CD4-positive, alpha-beta T cell treated with Interleukin-17A for 1 hour (primary cell): ENCODE results near the gene RRP12.
"Not testable (repeated sequence)": the region's sequence is repeated elsewhere in the genome, so short reads cannot be mapped to it uniquely, and the experiment has no call there.

Experiments used
- DNase-seq: peaks from one replicate; pipeline ENCODE4 v3.0.0-alpha.2; 2020

The RRP12 gene

DNA sequence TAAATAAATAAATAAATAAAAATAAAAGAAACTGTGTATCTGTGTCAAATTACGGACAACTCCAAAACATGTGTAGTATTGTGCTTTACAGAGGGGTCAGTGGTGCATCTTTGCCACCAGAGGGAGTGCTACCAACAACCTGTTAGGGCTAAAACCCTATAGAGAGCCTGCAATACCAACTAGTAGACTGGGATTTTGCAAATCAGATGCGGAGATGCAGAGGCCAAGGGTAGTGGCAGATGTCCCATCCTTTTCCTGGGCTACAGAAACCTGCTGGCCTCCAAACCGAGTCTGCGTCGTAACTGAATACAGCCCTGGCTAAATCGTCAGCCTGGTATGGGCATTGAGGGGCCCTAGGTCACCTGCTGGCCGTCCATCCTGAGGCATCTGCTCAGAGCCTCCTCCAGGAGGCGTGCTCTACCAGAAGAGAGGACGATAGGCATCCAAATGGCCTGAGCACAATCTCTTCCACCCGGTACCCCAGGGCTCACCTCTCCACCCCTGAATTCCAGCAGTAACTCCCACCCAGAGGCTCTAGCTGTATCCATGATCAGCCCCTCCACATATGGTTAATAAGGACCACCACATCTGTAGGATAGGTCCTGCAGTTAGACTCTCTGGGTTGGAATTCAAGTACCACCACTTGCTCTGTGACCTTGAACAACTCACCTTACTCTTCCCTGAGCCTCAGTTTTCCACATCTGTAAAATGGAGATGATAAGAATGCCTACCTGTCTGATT is 6.2 kb upstream of the RRP12 start:
- DNase-seq, result peak; percentile 87

DNA sequence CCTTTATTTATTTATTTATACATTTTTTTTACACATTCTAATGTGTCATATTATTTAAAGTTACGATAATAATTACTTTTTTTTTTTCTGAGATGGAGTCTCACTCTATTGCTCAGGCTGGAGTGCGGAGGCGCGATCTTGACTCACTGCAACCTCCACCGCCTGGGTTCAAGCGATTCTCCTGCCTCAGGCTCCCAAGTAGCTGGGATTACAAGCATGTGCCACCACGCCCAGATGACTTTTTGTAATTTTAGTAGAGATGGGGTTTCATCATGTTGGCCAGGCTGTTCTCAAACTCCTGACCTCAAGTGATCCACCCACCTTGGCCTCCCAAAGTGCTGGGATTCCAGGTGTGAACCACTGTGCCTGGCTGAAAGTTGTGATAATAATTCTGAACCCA is 5.3 kb upstream of the RRP12 start:
- DNase-seq, result not testable (repeated sequence)

DNA sequence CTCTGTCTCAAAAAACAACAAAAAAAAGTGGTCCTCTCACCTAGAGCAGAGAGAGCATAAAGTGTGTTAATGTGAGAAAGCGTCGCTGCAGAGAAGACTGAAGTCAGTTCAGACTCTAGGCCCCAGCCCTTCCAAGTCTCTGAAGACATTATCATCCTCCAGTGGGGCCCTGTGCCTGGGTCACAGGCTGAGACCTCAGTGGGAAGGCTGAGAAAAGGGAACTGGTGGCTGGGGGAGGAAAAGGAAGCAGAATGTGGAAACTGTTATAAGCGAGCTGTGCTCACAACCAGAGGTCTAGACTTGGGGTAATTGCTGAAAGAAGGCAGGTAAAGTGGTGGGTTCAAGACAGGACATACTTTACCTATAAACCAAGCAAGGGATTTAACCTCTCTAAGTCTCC is 4.9 kb upstream of the RRP12 start:
- DNase-seq, result no peak

DNA sequence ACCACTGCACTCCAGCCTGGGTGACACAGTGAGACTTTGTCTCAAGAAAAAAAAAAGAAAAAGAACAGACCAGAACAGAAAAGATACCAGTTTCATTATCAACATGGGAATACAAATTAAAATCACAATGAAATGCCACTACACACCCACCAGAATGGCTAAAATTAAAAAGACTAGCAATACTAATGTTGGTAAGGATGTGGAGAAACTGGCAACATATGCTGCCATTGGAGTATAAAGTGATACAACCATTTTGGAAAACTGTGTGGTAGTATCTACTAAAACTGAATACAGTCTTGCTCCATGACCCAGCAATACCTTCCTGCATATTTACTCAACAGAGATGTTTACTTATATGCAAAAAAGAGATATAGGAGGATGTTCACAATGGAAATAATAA is 2.9 kb upstream of the RRP12 start:
- no peak for DNase-seq

DNA sequence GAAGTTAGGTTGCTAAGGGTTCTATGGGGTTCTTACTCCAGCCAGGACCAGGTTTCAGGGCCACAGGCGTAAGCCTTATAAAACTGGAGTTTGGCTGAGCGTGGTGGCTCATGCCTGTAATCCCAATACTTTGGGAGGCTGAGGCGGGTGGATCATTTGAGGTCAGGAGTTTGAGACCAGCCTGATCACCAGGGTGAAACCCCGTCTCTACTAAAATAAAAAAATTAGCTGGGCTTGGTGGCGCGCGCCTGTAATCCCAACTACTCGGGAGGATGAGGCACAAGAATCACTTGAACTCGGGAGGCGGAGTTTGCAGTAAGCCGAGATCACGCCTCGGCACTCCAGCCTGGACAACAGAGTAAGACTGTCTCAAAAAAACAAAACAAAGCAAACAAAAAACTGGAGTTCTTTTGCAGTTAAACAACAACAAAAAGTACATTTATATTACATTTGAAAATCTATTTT is 347 bp upstream of the RRP12 start:
- no peak for DNase-seq

DNA sequence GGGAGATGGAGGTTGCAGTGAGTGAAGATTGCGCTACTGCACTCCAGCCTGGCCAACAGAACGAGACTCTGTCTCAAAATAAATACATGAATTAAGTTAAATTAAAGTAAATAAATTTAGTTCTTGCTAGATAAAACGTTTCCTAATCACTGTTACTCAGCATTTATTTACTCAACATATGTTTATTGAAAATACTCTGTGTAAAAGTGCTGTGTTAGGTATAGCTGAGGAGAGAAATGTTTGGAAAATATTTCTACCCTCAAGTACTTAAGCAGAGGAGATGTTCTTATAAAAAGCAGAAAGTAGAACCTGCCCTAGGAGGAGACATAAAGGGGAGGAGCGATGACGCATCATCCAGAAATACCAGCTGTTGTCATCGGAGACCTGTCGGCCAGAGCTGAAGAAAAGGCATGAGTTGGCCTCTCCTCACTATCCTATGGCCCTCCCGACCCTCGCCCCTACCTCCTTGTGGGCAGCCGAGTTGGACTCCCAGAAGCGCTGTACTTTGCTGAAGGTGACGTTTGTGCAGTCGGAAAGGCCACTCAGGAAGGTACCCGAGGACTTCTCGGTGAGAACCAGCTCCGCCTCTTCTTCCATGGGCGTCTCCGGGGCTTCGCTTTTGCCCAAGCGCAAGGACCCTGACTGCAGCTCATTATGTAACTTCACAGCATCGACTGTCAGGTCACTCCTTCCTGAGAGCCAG is 1.1 kb downstream of the RRP12 start:
- DNase-seq, result peak; percentile 55

DNA sequence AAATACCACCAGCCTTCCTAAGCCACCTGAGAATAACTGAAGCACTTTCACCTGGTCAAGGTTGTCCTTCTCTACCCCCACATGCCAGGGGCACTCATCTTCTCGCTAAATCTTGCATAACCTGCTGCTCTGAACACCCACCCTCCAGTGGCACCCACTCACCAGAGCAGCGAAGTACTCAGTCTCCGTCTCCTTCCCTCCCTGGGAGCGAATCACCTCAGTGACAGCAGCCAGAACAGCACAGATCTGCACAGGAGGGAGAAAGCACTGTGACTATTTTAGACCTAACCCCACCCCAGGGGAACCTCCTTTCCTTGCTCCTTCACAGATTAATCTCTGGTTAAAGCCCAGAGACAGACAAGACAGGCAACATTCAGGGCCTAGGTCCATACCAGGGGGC is 5.1 kb downstream of the RRP12 start:
- no peak for DNase-seq

DNA sequence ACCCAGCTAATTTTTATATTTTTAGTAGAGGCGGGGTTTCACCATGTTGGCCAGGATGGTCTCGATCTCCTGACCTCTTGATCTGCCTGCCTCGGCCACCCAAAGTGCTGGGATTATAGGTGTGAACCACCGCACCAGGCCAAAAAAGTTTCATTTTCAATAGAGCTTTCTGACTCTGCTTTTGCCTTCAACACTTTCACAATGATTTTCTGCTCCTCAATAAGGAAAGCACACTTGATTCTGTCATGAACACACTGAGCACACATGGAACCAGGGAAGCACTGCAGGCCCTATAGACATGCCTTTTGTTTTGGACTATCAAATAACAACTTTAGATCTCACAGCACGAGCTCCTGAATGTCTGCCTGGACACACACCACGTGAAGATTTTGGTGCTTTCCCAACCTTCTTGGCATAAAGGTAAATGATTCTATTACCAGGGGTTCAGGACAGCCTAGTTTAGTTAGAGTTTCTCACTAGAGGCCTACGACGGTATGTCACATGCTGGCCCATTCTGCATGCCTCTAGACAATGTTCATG is 8.0 kb downstream of the RRP12 start:
- DNase-seq, result no peak

DNA sequence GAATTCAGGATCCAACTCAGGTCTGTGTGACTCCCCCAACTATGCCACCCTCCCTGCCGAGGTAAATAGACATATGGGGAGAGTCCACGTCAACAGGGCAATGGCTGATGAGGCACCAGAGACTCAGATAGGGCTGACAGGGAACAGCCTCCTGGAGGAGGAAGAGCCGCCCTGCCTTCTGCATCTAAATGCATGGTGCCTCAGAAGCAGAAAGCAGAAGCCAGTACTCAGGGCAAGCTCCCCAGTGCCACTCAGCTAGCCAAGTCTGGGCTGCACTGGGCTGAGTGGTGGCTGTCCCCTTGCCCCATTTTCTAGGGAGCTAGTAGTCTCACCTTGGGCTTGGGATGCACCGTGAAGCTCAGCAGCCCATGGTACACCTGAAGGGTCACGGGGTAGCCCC is 11.0 kb downstream of the RRP12 start:
- no peak for DNase-seq

DNA sequence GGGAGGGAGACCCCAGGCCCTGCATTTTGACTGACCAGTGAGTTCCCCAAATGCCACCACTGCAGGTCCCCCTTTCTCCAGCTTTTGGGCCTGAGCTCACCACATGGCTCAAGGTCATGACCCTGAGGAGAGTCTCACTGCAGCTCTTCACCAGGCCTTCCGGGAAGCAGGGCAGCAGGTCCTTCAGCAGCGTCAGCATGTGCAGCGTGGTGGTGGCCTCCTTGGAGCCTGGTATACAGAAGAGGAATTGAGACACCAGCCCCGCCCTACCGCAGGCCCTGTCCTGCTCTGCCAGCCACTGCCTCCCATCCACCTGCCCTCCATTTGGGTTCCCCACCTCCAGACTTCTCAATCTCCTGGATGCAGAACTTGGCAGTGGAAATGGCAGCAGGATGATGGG is 13.0 kb downstream of the RRP12 start:
- DNase-seq, result no peak

DNA sequence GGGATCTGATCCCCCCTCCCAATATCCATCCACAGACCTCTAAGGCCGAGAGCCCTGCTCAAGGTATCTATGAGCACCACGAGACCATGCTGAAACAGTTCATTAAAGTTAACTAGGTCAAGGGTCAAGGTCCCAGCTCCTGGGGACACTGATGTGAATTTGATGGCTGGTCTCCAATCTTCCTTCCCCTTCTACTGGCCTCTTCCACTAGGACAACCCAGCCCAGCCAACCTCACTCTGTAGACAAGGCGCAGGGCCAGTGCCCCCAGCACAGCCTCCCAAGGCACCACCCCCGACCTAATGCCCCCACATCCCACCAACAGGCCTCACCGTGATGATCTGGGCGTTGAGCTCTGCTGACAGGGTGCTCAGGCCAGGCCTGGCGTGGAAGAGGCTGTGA is 15.6 kb downstream of the RRP12 start:
- DNase-seq, result peak; percentile 3

DNA sequence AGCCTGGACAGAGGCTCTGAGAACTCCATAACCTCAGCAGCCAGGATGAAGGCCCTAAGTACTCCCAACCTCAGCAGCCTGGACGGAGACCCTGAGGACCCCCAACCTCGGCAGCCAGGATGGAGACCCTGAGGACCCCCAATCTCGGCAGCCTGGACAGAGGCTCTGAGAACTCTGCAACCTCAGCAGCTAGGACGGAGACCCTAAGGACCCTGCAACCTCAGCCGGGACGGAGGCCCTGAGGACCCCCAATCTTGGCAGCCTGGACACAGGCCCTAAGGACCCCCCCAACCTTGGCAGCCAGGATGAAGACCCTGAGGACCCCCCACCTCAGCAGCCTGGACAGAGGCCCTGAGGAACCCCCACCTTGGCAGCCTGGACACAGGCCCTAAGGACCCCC is 16.5 kb downstream of the RRP12 start:
- DNase-seq, result no peak

DNA sequence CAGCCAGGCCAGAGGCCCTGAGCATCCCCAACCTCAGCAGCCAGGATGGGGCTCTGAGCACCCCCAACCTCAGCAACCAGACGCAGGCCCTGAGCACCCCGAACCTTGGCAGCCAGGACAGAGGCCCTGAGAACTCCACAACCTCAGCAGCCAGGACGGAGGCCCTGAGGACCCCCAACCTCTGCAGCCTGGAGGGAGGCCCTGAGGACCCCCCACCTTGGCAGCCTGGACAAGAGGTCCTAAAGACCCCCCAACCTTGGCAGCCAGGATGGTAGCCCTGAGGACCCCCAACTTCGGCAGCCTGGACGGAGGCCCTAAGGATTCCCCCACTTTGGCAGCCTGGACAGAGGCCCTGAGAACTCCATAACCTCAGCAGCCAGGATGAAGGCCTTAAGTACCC is 17.0 kb downstream of the RRP12 start:
- DNase-seq, result no peak

DNA sequence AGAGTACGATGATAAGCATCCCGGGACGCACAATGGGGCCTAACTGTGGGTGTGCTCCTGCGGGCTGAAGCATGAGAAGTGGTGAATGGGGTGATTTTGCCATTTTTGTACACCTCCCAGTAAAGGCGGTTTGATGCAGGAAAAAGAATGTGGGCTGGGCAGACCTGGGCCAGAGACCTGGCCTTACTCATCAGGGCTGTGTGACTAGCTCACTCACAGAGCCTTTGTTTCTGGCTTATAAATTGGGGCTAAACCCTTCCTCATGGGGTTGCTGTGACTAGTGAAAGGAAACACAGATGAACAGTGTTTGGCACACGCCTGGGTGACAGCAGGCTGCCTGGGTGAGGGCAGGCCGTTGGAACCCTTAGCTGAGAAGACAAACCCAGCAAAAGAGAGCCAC is 18.0 kb downstream of the RRP12 start:
- DNase-seq, result no peak

DNA sequence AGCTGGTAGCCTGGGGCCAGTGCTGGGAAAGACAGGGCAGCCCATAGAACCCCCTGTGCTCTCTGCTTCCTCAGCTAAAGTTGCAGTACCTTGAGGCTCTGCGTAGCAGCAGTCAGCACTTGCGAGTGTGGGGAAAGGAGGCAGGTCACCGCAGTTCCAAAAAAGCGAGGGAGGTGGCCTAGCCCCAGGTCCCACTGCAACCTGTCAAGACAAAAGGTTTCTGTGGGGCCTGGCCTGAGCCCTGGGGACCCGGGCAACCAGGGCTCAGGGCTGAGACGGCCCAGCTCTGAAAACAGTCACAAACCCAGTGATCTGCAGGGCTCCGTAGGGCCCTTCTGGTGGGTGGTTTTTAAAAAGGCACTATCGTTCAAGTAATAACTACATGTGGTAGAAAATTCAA is 19.5 kb downstream of the RRP12 start:
- no peak for DNase-seq

DNA sequence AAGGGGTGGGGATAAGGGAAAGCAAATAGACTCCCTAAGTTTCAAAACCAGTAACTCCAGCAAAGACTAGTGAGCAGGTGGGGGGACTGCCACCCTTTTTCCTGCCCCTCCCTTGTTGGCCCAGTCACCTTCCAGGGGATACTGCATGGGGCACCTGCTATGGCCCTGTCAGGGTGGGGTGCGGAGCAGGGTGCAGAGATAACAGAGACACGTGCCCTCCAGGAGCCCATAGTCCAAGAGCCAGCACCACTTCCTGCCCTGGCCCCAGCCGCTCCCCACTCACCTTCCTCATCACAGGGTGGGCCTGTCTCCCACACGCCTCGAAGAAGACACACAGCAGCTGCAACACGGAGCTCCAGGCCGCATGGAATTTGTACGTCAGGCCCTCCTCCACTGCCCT is 20.6 kb downstream of the RRP12 start:
- DNase-seq, result no peak

DNA sequence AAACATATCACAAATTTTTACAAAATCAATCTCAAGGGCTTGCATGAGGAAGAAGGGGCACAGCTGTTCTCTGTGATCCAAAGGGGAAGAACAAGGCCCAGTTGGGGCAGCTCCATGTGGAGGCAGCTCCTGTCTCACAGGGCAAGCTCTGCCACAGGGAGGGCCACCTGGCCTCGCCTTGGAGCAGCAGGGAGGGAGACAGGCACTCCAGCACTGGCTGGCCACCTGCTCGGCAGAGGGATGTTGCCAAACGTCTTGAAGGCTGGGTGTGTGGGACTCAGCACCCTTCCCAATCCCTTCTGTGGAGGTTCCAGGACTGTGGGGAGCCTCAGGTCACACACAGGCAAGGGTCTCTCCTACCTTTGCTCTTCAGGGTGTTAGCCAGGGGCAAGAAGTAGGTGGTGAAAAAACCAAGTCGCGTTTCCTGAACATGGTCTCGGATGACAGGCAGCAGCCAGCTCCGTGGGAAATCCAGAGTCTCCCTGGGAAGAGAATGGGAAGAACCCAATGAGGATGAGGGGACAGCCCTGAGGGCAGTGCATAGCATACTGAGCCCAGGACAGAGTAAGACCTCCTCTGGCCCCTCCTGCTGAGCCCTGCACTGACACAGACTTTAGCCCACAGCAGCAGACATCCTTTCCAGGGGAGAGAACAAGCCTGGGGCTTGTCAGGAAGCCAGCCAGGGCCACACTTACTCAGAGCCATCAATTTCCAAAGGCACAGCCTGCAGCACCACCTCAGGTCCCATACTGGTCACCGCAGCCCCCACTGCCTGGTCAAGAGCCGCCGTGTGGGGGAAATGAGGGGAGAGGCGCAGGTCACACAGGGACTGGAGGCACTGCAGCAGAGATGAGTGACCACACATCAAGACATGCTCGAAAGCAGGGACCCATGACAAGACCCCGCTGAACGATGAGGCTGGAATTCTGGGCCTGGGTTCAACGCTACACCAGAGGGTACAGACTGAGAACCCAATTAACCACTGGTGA is 21.9 kb downstream of the RRP12 start:
- no peak for DNase-seq

DNA sequence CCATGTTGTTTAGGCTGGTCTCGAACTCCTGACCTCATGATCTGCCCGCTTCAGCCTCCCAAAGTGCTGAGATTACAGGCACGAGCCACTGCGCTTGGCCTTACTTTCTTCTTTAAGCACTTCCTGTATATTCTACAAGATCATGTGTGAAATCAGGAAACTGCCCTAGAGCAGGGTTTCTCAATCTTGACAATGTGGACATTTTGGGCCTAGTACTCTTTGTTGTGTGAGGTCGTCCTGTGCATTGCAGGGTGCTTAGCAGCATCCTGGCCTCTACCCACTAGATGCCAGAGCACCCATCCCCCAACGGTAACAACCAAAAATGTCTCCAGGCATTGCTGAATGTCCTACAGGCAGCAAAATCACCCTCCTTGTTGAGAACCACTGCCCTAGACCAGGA is 24.7 kb downstream of the RRP12 start:
- DNase-seq, result no peak

DNA sequence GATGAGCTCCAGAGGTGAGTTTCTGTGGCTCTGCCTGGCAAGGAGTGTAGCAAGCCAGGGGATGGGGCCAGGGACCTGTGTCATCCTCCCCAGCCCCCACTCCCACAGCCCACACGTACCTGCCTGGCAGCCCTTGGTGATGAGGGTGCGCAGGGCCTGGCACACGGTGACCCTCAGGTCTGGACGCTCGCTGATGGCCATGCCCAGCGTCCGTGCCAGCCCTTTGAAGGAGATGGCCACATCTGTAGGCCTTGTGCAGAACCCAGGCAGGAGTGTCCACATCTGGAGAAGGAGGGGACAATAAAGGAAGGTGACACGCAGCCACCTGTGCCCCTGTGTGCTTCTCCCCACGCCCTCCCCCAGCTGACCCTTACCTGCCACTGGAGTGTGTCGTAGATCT is 27.7 kb downstream of the RRP12 start:
- no peak for DNase-seq

DNA sequence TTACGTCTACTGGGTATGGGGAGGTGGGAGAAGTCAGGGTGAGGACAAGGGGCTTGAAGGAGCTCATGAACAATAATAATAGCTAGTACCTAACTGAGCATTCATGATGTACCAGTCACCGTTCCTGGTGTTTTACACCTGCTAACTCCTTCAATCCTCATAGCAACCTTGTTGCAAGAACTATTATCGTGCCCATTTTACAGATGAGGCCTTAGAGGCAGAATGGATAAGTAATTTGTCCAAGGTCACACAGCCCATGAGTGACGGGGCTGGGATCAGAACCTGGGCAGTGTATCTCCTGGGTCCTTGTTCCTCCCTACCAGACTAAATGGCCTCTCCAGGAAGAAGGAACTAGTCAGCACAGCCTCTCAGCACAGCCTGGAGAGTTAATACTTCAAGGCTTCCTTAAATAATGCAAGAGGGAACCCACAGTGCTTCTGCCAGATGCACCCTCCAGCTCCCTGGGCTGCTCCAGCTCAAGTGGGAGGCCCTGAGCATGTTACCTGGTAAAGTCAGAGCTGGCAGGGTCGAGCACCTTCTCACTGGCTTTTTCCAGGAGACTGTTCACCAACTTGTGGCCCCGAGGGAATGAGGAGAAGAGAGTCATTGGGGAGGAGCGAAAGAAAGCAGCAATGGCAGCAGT is 28.8 kb downstream of the RRP12 start:
- no peak for DNase-seq

DNA sequence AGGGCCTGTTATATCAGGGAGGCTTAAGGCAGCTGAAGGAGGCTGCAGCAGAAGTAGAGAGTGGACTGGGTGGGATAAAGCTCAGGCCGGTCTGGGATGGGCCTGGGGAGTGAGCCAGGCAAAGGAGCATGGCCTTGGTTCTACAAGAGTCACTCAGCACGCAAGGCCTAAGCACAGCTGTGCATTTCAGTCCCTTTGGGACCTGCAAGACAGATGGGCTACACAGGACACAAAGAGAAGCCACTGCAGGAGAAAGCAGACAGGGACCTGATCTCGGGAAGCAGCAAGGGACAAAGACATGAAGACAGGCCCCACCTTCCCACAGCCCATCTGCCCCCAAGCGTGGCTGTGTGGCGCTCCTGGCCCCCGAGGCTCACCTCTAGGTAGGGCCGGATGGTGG is 29.4 kb downstream of the RRP12 start:
- DNase-seq, result no peak

DNA sequence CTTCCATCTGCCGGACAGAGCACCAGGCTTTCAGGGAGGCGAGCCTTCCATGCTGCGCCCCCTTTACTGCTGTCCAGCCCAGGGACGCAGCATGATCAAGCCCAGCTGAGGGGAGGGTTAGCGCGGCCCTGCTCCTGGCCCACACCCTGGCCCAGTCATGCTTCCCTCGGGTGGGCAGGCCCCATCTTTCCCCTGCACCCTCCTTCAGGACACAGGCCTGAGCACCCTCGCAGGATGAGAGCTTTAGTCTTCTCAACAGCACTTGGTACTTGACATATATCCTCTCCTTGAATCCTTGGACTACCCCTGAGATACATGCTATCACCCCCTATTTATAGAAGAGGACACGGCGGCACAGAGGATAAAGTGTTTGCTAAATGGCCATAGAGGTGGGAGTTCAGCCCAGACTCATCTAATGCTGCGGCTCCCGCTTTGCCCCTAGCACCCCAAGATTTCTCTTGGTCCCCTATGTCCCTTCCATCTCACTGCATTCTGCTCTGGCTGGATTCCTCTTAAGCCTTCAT is 34.0 kb downstream of the RRP12 start:
- no peak for DNase-seq
